OCI-LY3 (cell line): ENCODE measurements around the gene RIPK3.

Source experiments
- EZH2phosphoT487 ChIP-seq: fragments of 200-600 bp; shearing (Covaris generic); IDR thresholded peaks from 2 replicates; pipeline ENCODE4 v1.6.1; 2018; ENCODE audit warnings: antibody characterized with exemption, mixed run types, low read depth
- TF ChIP-seq, protein P1 (sequence below): fragments of 200-600, 300-600 bp; sonication (generic); IDR thresholded peaks from 2 replicates; pipeline ENCODE4 v1.5.1; 2014; ENCODE audit warnings: antibody characterized with exemption, low read length, low read depth

DNA sequence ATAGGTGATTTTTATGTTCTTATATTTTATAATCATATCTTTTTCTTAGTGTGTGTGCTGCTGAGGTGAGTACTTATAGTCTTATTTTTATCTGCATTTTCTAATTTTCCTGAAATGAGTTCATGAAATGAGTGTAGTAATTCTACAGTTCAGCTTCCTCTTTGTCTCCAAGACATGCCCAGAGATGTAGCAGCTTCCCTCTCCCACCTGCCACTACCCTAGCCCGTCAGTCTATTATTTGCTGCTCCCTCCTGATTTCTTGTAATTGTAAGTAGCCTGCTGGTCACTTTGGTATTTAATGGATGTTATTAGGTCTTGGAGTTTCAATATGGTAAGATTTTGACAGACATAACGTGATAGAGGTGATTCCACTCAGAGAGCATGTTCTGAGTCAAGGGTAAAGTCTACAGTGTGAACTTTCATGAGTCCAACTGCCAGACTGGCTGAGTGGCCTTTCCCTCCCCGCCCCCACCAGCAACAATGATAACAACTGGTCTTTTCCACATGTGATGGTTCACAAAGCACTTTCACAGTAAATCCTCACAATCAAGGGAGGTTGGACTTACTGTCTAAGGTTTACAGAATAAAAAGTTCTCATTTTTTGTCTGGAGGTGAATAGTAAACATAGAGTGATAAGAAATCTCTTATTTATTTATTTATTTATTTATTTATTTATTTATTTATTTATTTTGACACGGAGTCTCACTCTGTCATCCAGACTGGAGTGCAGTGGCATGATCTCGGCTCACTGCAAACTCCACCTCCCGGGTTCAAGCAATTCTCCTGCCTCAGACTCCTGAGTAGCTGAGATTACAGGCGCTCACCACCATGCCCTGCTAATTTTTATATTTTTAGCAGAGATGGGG is 4.2 kb upstream of the RIPK3 start:
- TF ChIP-seq, protein P1, sequence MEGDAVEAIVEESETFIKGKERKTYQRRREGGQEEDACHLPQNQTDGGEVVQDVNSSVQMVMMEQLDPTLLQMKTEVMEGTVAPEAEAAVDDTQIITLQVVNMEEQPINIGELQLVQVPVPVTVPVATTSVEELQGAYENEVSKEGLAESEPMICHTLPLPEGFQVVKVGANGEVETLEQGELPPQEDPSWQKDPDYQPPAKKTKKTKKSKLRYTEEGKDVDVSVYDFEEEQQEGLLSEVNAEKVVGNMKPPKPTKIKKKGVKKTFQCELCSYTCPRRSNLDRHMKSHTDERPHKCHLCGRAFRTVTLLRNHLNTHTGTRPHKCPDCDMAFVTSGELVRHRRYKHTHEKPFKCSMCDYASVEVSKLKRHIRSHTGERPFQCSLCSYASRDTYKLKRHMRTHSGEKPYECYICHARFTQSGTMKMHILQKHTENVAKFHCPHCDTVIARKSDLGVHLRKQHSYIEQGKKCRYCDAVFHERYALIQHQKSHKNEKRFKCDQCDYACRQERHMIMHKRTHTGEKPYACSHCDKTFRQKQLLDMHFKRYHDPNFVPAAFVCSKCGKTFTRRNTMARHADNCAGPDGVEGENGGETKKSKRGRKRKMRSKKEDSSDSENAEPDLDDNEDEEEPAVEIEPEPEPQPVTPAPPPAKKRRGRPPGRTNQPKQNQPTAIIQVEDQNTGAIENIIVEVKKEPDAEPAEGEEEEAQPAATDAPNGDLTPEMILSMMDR: no peak
- no peak for TF ChIP-seq EZH2phosphoT487
